ENCODE measurements around the gene TMEM150B. TPM values are rescaled to one million over a fixed set of nuclear protein-coding genes. Genes with fewer than 3 reads are reported as not detected.

The TMEM150B gene
- total and polyA plus RNA-seq, 2 of the 13 experiments (the other 11 are each of a cell fraction or from before 2014, with no cell fraction given), result 1.3 to 1.8 TPM

DNA sequence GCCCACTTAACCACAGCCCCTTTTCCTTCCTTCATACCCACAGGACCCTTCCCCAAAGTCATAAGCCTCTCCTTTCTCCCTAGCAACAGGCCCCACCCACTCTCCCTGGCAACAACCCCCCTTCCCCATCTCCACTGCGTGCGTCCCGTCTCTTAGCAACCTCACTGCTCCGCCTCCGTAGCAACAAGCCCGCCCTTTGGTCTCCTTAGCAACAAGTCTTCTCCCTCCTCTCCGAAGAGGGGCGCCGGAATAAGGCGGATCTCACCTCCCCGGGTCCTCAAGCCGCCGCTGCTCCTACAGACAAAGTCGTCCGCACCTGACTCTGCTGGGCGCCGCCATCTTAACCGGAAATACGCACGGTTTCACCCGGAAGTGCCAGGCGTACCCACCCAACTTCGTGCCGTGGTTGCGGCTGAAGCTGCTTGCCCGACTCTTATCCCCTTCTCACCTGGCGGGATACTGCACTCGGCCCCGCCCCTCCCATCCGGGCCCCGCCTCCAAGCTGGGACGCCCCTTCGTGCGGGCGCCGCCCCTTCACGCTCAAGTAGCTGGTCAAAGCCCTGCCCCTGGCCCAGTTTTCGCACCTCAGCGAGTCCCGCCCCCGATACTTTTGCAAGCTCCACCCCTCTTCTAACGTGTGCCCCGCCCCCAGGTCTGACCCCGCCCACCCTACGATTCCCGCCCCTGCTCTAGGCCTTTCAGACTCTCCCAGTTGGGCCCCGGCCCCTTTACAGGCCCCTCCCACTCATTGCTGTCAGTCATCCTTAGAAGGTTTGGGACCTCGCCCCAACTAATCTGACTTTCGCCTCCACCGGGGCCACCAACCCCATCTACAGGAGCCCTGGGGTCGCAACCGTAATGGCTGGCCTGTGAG, 45.1 kb downstream of the TMEM150B start, which contains the start of gene HSPBP1 (continued):
- TF ChIP-seq SP1 (IDR thresholded peaks at IDR 0.05) (no peak), SP1 (CRISPR knock-in tag; IDR thresholded peaks at IDR 0.05) (peak; percentile 89), FLYWCH1 (CRISPR knock-in tag; IDR thresholded peaks at IDR 0.05) (no peak), ZNF468 (CRISPR knock-in tag; IDR thresholded peaks at IDR 0.05) (no peak), ZSCAN25 (CRISPR knock-in tag; IDR thresholded peaks at IDR 0.05) (no peak), ZNF614 (CRISPR knock-in tag; IDR thresholded peaks at IDR 0.05; ENCODE audit: borderline replicate concordance) (no peak), PHF21A (CRISPR knock-in tag; IDR thresholded peaks at IDR 0.05) (0 out of 2 replicates have a peak, but pooled peaks have one; percentile 52), IKZF1 (IDR thresholded peaks at IDR 0.05) (no peak), ASH2L (IDR thresholded peaks at IDR 0.05; ENCODE audit: insufficient read length, low read depth, low read length) (peak; percentile 89), U2AF2 (IDR thresholded peaks at IDR 0.05; ENCODE audit: low read depth, low read length) (no peak), ZBTB33 (CRISPR knock-in tag; IDR thresholded peaks at IDR 0.05) (no peak), ZNF605 (CRISPR knock-in tag; IDR thresholded peaks at IDR 0.05) (no peak), HMG20A (CRISPR knock-in tag; IDR thresholded peaks at IDR 0.05; ENCODE audit: borderline replicate concordance) (no peak), ZNF737 (CRISPR knock-in tag; IDR thresholded peaks at IDR 0.05; ENCODE audit: borderline replicate concordance) (no peak), MAZ (IDR thresholded peaks at IDR 0.05; ENCODE audit: borderline replicate concordance, low read depth, low read length) (no peak; the same call in 1 of the 2 replicates), MAZ (CRISPR knock-in tag; IDR thresholded peaks at IDR 0.05; ENCODE audit: low read depth) (0 out of 2 replicates have a peak, but pooled peaks have one; percentile 75), PHF20 (CRISPR knock-in tag; IDR thresholded peaks at IDR 0.05) (peak; percentile 94)
- TF ChIP-seq, protein P1, sequence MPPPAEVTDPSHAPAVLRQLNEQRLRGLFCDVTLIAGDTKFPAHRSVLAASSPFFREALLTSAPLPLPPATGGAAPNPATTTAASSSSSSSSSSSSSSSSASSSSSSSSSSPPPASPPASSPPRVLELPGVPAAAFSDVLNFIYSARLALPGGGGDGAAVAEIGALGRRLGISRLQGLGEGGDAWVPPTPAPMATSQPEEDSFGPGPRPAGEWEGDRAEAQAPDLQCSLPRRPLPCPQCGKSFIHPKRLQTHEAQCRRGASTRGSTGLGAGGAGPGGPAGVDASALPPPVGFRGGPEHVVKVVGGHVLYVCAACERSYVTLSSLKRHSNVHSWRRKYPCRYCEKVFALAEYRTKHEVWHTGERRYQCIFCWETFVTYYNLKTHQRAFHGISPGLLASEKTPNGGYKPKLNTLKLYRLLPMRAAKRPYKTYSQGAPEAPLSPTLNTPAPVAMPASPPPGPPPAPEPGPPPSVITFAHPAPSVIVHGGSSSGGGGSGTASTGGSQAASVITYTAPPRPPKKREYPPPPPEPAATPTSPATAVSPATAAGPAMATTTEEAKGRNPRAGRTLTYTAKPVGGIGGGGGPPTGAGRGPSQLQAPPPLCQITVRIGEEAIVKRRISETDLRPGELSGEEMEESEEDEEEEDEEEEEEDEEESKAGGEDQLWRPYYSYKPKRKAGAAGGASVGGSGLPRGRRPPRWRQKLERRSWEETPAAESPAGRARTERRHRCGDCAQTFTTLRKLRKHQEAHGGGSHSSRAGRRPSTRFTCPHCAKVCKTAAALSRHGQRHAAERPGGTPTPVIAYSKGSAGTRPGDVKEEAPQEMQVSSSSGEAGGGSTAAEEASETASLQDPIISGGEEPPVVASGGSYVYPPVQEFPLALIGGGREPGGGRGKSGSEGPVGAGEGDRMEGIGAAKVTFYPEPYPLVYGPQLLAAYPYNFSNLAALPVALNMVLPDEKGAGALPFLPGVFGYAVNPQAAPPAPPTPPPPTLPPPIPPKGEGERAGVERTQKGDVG (CRISPR knock-in tag; IDR thresholded peaks at IDR 0.05; ENCODE audit: borderline replicate concordance), result 0 out of 2 replicates have a peak, but pooled peaks have one; percentile 23
- TF ChIP-seq, protein P2, sequence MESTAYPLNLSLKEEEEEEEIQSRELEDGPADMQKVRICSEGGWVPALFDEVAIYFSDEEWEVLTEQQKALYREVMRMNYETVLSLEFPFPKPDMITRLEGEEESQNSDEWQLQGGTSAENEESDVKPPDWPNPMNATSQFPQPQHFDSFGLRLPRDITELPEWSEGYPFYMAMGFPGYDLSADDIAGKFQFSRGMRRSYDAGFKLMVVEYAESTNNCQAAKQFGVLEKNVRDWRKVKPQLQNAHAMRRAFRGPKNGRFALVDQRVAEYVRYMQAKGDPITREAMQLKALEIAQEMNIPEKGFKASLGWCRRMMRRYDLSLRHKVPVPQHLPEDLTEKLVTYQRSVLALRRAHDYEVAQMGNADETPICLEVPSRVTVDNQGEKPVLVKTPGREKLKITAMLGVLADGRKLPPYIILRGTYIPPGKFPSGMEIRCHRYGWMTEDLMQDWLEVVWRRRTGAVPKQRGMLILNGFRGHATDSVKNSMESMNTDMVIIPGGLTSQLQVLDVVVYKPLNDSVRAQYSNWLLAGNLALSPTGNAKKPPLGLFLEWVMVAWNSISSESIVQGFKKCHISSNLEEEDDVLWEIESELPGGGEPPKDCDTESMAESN (CRISPR knock-in tag; conservative IDR thresholded peaks at IDR 0.05), result no peak

All from HepG2 (cell line).